K562 (cell line): ENCODE results near the gene ATG4D. TPM values are rescaled to one million over a fixed set of nuclear protein-coding genes. Genes with fewer than 3 reads are reported as not detected.
A peak's percentile ranks its signal among the peaks of the same experiment; 100 is the strongest.

Experiments used
- BCOR ChIP-seq: fragments of 450-650 bp; IDR thresholded peaks from 2 replicates; pipeline ENCODE4 v1.6.1; 2016
- CREB1 ChIP-seq, 2 experiments: sonication (generic) in 1 of 2; formaldehyde crosslinking in 1 of 2; IDR thresholded peaks; 2 replicates each; pipeline versions ENCODE4 v1.6.1 to v1.8.0; 2012 to 2022; ENCODE audit warnings: inconsistent platforms in 1 of 2, mild to moderate bottlenecking in 1 of 2, missing genetic modification reagents in 1 of 2, moderate library complexity in 1 of 2
- CXXC5 ChIP-seq: fragments of 250-450 bp; sonication (Bioruptor Pico); IDR thresholded peaks from 2 replicates; pipeline ENCODE4 v1.8.0; 2022; ENCODE audit warnings: inconsistent platforms, mild to moderate bottlenecking, moderate library complexity
- FOXJ3 ChIP-seq: sonication (generic); formaldehyde crosslinking; IDR thresholded peaks from 2 replicates; pipeline ENCODE4 v1.4.0; 2020; ENCODE audit warnings: mild to moderate bottlenecking, missing genetic modification reagents
- HCFC1 ChIP-seq: IDR thresholded peaks from 2 replicates; pipeline ENCODE4 v1.6.1; 2012; ENCODE audit warnings: low read depth, low read length, improper control_type of control experiment
- MCM7 ChIP-seq, 2 experiments: fragments of 450-650 bp; IDR thresholded peaks; 2 replicates each; pipeline ENCODE4 v1.6.1; 2016 to 2018
- RBM34 ChIP-seq: fragments of 200-400 bp; formaldehyde crosslinking; IDR thresholded peaks from 2 replicates; pipeline ENCODE4 v1.6.1; 2018; ENCODE audit warnings: low read length, borderline replicate concordance; ENCODE audit not compliant: insufficient read depth
- RCOR1 ChIP-seq, 2 experiments: IDR thresholded peaks; 2 replicates each; pipeline ENCODE4 v1.6.1; 2012; ENCODE audit warnings: low read depth in 2 of 2, low read length in 2 of 2, borderline replicate concordance in 1 of 2, improper control_type of control experiment in 1 of 2
- SMC3 ChIP-seq: conservative IDR thresholded peaks from 2 replicates; pipeline ENCODE4 v1.6.1; 2011; ENCODE audit warnings: low read depth, low read length, improper control_type of control experiment; ENCODE audit not compliant: insufficient read depth
- USF2 ChIP-seq: sonication (generic); formaldehyde crosslinking; IDR thresholded peaks from 2 replicates; pipeline ENCODE4 v1.5.0; 2020; ENCODE audit warnings: missing genetic modification reagents
- ZNF174 ChIP-seq: fragments of 250-450 bp; sonication (Bioruptor Pico); IDR thresholded peaks from 2 replicates; pipeline ENCODE4 v1.4.0; 2020; ENCODE audit warnings: mild to moderate bottlenecking
- ZNF408 ChIP-seq: fragments of 250-450 bp; sonication (Bioruptor Pico); IDR thresholded peaks from 2 replicates; pipeline ENCODE4 v1.4.0; 2020; ENCODE audit warnings: low read depth, mild to moderate bottlenecking, moderate library complexity
- ZNF609 ChIP-seq: sonication (generic); formaldehyde crosslinking; IDR thresholded peaks from 2 replicates; pipeline ENCODE4 v1.8.1; 2023; ENCODE audit warnings: missing genetic modification reagents, mild to moderate bottlenecking, borderline replicate concordance
- polyA plus RNA-seq, 8 experiments: library from polyadenylated mRNA; depleted of rRNA in 4 of 8; stranded (reverse) in 5 of 8; unstranded in 3 of 8; fragments of >200 nt; fragmentation: Nextera tagmentation in 2 of 8; fragmentation: Illumina TruSeq in 1 of 8; extraction: Ambion mirVana in 2 of 8; extraction: Trizol in 1 of 8; gene quantifications; 2 replicates each; pipeline versions ENCODE4 v1.2.1 to v1.2.3, GENCODE V29; 2011 to 2014; ENCODE audit warnings: inconsistent platforms in 1 of 8, missing spikeins in 1 of 8
- total RNA-seq, 7 experiments: library from RNA; depleted of rRNA in 6 of 7; stranded (reverse); fragments of >200 nt in 6 of 7; fragmentation: Illumina TruSeq in 2 of 7; extraction: Trizol in 2 of 7; gene quantifications; 2 replicates each; pipeline versions ENCODE4 v1.2.1 to v1.2.3, GENCODE V29; 2011 to 2021; ENCODE audit warnings: low replicate concordance in 1 of 7
- TF ChIP-seq, protein P1 (sequence below): sonication (generic); formaldehyde crosslinking; IDR thresholded peaks from 2 replicates; pipeline ENCODE4 v1.9.0; 2022; ENCODE audit warnings: mild to moderate bottlenecking, missing genetic modification reagents

The ATG4D gene
- total and polyA plus RNA-seq, 9 of the 15 experiments (the other 6 are each of a cell fraction or from before 2014, with no cell fraction given) = 0.51 to 66.1 (median 22.9) TPM

DNA sequence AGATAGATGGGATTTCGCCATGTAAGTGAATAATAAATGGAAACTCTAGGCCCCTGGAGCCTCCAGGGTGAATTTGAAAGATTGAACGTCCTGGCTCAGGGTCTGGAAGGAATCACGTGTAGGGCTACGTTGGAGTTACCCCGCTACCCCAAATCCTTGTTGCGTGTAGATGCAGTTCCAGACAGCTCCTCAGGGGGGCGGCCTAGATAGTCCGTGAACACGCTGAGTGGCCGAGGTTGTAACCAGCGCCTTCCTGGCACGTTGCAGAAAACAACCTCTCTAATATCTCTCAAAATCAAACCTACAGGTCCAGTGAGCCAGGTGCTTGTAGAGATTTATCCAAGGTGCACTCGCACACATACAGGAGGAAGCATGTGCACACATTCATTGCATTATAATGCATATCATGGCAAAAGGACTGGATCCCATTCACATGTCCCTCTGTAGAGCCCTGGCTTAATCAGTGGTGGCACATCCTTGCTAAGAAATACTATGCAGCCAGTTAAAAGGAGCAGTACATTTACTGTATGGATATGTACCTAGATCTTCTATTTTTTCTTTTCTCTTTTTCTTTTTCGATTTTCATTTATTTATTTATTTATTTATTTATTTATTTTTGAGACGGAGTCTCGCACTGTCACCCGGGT, 38.0 kb upstream of the ATG4D start (continued):
- no peak for TF ChIP-seq CREB1 (IDR thresholded peaks at IDR 0.05)
- peak; percentile 49; the same call in 1 of the 2 replicates for TF ChIP-seq CREB1 (CRISPR knock-in tag; IDR thresholded peaks at IDR 0.05)
- peak; percentile 46; the same call in 1 of the 2 replicates for TF ChIP-seq SMC3
- TF ChIP-seq BCOR = 0 out of 2 replicates have a peak, but pooled peaks have one; percentile 34
- TF ChIP-seq HCFC1 = peak; percentile 16; the same call in 1 of the 2 replicates
- 0 out of 4 replicates have a peak, but pooled peaks of 1 of the 2 experiments have one; percentile 15 for TF ChIP-seq RCOR1 (IDR thresholded peaks at IDR 0.05; ENCODE audit: borderline replicate concordance in 1 of 2, low read depth in 2 of 2, low read length in 2 of 2)
- TF ChIP-seq ZNF174 (CRISPR knock-in tag) = no peak
- TF ChIP-seq MCM7 (IDR thresholded peaks at IDR 0.05) = no peak
- TF ChIP-seq USF2 (CRISPR knock-in tag) = peak; percentile 61
- TF ChIP-seq, protein P1, sequence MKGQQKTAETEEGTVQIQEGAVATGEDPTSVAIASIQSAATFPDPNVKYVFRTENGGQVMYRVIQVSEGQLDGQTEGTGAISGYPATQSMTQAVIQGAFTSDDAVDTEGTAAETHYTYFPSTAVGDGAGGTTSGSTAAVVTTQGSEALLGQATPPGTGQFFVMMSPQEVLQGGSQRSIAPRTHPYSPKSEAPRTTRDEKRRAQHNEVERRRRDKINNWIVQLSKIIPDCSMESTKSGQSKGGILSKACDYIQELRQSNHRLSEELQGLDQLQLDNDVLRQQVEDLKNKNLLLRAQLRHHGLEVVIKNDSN (CRISPR knock-in tag) = peak; percentile 73
- no peak for TF ChIP-seq RBM34
- TF ChIP-seq ZNF609 = no peak
- peak; percentile 46; the same call in 1 of the 2 replicates for TF ChIP-seq CXXC5 (CRISPR knock-in tag)
- TF ChIP-seq FOXJ3 = no peak
- no peak for TF ChIP-seq ZNF408 (CRISPR knock-in tag)
- TF ChIP-seq, all 486 proteins: peak for 44
